Neural progenitor cell (in vitro differentiated cells): Measurements from ENCODE around the gene PHF3. TPM values are rescaled to one million over a fixed set of nuclear protein-coding genes. Genes with fewer than 3 reads are reported as not detected.

Experiments used
- DNase-seq: peaks from one replicate; pipeline ENCODE4 v3.0.0-alpha.2; 2016; ENCODE audit warnings: low spot score
- H2AFZ ChIP-seq: fragments of 200-600 bp; sonication (generic); replicated peaks from 2 replicates; pipeline ENCODE4 v1.6.1; 2016; ENCODE audit warnings: antibody characterized with exemption
- H3F3A ChIP-seq: fragments of 200-600 bp; sonication (generic); 2 replicates; pipeline ENCODE4 v1.6.1; 2016; ENCODE audit warnings: antibody characterized with exemption, low read depth
- H3K27ac ChIP-seq: fragments of 200-600 bp; sonication (generic); 2 replicates; pipeline ENCODE4 v1.5.1; 2016; ENCODE audit warnings: mild to moderate bottlenecking
- H3K27me3 ChIP-seq: fragments of 200-600 bp; sonication (generic); 2 replicates; pipeline ENCODE4 v1.6.1; 2016; ENCODE audit warnings: mild to moderate bottlenecking, moderate library complexity
- H3K36me3 ChIP-seq: fragments of 200-600 bp; sonication (generic); 2 replicates; pipeline ENCODE4 v1.5.1; 2016
- H3K4me1 ChIP-seq: fragments of 200-600 bp; sonication (generic); 2 replicates; pipeline ENCODE4 v1.6.1; 2016; ENCODE audit warnings: mixed run types
- H3K4me2 ChIP-seq: fragments of 200-600 bp; sonication (generic); 2 replicates; pipeline ENCODE4 v1.6.1; 2016
- H3K4me3 ChIP-seq: fragments of 200-600 bp; sonication (generic); 2 replicates; pipeline ENCODE4 v1.5.1; 2016
- H3K79me2 ChIP-seq: fragments of 200-600 bp; sonication (generic); 2 replicates; pipeline ENCODE4 v1.6.1; 2016; ENCODE audit warnings: low read depth
- H3K9ac ChIP-seq: fragments of 200-600 bp; sonication (generic); 2 replicates; pipeline ENCODE4 v1.6.1; 2016
- H3K9me3 ChIP-seq: fragments of 200-600 bp; sonication (generic); 2 replicates; pipeline ENCODE4 v1.5.1; 2016; ENCODE audit warnings: low read depth
- H4K20me1 ChIP-seq: fragments of 200-600 bp; sonication (generic); 2 replicates; pipeline ENCODE4 v1.6.1; 2016; ENCODE audit warnings: low read depth
- H3K27ac Mint-ChIP-seq: 3 replicates; pipeline ENCODE4 v1.8.0; 2021; ENCODE audit warnings: mixed read lengths
- H3K27me3 Mint-ChIP-seq: 2 replicates; pipeline ENCODE4 v1.8.0; 2022; ENCODE audit warnings: low read depth, mild to moderate bottlenecking, inconsistent platforms, moderate library complexity, mixed read lengths; ENCODE audit not compliant: insufficient read depth
- H3K36me3 Mint-ChIP-seq: 3 replicates; pipeline ENCODE4 v1.8.0; 2021; ENCODE audit warnings: mixed read lengths
- H3K4me1 Mint-ChIP-seq: 3 replicates; pipeline ENCODE4 v1.8.0; 2021; ENCODE audit warnings: mixed read lengths
- H3K4me3 Mint-ChIP-seq: 3 replicates; pipeline ENCODE4 v1.8.0; 2021; ENCODE audit warnings: mild to moderate bottlenecking, moderate library complexity, mixed read lengths
- H3K9me3 Mint-ChIP-seq: 3 replicates; pipeline ENCODE4 v1.8.0; 2020; ENCODE audit warnings: mixed read lengths
- EZH2 ChIP-seq: fragments of 200-600 bp; sonication (generic); IDR thresholded peaks from 2 replicates; pipeline ENCODE4 v1.6.1; 2017; ENCODE audit warnings: antibody characterized with exemption, mild to moderate bottlenecking, moderate library complexity
- EZH2phosphoT487 ChIP-seq: fragments of 200-600 bp; sonication (generic); IDR thresholded peaks from 2 replicates; pipeline ENCODE4 v1.6.1; 2017; ENCODE audit warnings: antibody characterized with exemption
- total RNA-seq: library from RNA; depleted of rRNA; stranded (reverse); fragments of >200 nt; gene quantifications from 2 replicates; pipeline ENCODE4 v1.2.3, GENCODE V29; 2015; ENCODE audit warnings: low replicate concordance
- TF ChIP-seq, protein P1 (sequence below): fragments of 200-600 bp; sonication (generic); IDR thresholded peaks from 2 replicates; pipeline ENCODE4 v1.5.1; 2017; ENCODE audit warnings: antibody characterized with exemption, mild to moderate bottlenecking

Gene PHF3
- total RNA-seq, 1 donor from 2014 or later, result 100 TPM

- Histone ChIP-seq H4K20me1 (peaks cover 81% of the 10 kb centered on the region), H2AFZ (no peak overlapping the region), H3K4me2 (no peak overlapping the region), H3K27ac (no peak overlapping the region), H3K9me3 (no peaks in the 10 kb centered on the region), H3K36me3 (no peaks in the 10 kb centered on the region), H3K27me3 (no peaks in the 10 kb centered on the region), H3K79me2 (peaks cover 100% of the 10 kb centered on the region), H3F3A (no peaks in the 10 kb centered on the region), H3K4me1 (peaks cover 19% of the 10 kb centered on the region), H3K4me3 (no peak overlapping the region), H3K9ac (no peak overlapping the region)
- DNase-seq, result no peak
- Mint-ChIP-seq H3K4me3 (no peak overlapping the region), H3K9me3 (peaks cover 7% of the 10 kb centered on the region), H3K27me3 (no peaks in the 10 kb centered on the region), H3K4me1 (peaks cover 3% of the 10 kb centered on the region), H3K27ac (no peak overlapping the region), H3K36me3 (peaks cover 30% of the 10 kb centered on the region)
- no peak for TF ChIP-seq EZH2
Observed at GRCh38 chr6:63661769-63662168, 26.2 kb downstream of the PHF3 start.

- no peak overlapping the region for H3K27ac ChIP-seq
- no peak for TF ChIP-seq EZH2
- TF ChIP-seq, protein P1, sequence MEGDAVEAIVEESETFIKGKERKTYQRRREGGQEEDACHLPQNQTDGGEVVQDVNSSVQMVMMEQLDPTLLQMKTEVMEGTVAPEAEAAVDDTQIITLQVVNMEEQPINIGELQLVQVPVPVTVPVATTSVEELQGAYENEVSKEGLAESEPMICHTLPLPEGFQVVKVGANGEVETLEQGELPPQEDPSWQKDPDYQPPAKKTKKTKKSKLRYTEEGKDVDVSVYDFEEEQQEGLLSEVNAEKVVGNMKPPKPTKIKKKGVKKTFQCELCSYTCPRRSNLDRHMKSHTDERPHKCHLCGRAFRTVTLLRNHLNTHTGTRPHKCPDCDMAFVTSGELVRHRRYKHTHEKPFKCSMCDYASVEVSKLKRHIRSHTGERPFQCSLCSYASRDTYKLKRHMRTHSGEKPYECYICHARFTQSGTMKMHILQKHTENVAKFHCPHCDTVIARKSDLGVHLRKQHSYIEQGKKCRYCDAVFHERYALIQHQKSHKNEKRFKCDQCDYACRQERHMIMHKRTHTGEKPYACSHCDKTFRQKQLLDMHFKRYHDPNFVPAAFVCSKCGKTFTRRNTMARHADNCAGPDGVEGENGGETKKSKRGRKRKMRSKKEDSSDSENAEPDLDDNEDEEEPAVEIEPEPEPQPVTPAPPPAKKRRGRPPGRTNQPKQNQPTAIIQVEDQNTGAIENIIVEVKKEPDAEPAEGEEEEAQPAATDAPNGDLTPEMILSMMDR, result no peak
- no peak for TF ChIP-seq EZH2phosphoT487
- Mint-ChIP-seq H3K27ac (no peak overlapping the region), H3K9me3 (peaks cover 7% of the 10 kb centered on the region), H3K27me3 (no peaks in the 10 kb centered on the region), H3K4me1 (peaks cover 3% of the 10 kb centered on the region), H3K36me3 (peaks cover 34% of the 10 kb centered on the region), H3K4me3 (no peak overlapping the region)
- H3K36me3 ChIP-seq, result no peaks in the 10 kb centered on the region
- H3K4me1 ChIP-seq, result peaks cover 19% of the 10 kb centered on the region
- no peak overlapping the region for H3K4me3 ChIP-seq
- peaks cover 81% of the 10 kb centered on the region for H4K20me1 ChIP-seq
- H2AFZ ChIP-seq, result no peak overlapping the region
- no peaks in the 10 kb centered on the region for H3F3A ChIP-seq
- no peaks in the 10 kb centered on the region for H3K9me3 ChIP-seq
- H3K79me2 ChIP-seq, result peaks cover 99% of the 10 kb centered on the region
- H3K27me3 ChIP-seq, result no peaks in the 10 kb centered on the region
- DNase-seq, result no peak
- no peak overlapping the region for H3K4me2 ChIP-seq
- no peak overlapping the region for H3K9ac ChIP-seq
Observed at GRCh38 chr6:63663147-63663955, 27.7 kb downstream of the PHF3 start.

GRCh38 chr6:63663956-63664281 is 28.3 kb downstream of the PHF3 start:
- no peak overlapping the region for H3K9ac ChIP-seq
- H3K9me3 ChIP-seq, result no peaks in the 10 kb centered on the region
- H3F3A ChIP-seq, result no peaks in the 10 kb centered on the region
- H3K4me2 ChIP-seq, result no peak overlapping the region
- no peak overlapping the region for H3K27ac ChIP-seq
- DNase-seq, result no peak
- no peaks in the 10 kb centered on the region for H3K36me3 ChIP-seq
- peaks cover 19% of the 10 kb centered on the region for H3K4me1 ChIP-seq
- peaks cover 99% of the 10 kb centered on the region for H3K79me2 ChIP-seq
- no peaks in the 10 kb centered on the region for H3K27me3 ChIP-seq
- Mint-ChIP-seq H3K9me3 (peaks cover 4% of the 10 kb centered on the region), H3K4me1 (peaks cover 3% of the 10 kb centered on the region), H3K27ac (no peak overlapping the region), H3K4me3 (no peak overlapping the region), H3K27me3 (no peaks in the 10 kb centered on the region), H3K36me3 (peaks cover 30% of the 10 kb centered on the region)
- no peak overlapping the region for H3K4me3 ChIP-seq
- H4K20me1 ChIP-seq, result peaks cover 81% of the 10 kb centered on the region
- H2AFZ ChIP-seq, result no peak overlapping the region
- TF ChIP-seq, protein P1, result no peak
- TF ChIP-seq EZH2, result no peak
- TF ChIP-seq EZH2phosphoT487, result no peak

- Mint-ChIP-seq H3K27me3 (no peaks in the 10 kb centered on the region), H3K36me3 (peaks cover 37% of the 10 kb centered on the region), H3K27ac (no peak overlapping the region), H3K4me3 (no peak overlapping the region), H3K9me3 (peaks cover 17% of the 10 kb centered on the region), H3K4me1 (no peaks in the 10 kb centered on the region)
- no peak overlapping the region for H3K9ac ChIP-seq
- H3K4me1 ChIP-seq, result peaks cover 4% of the 10 kb centered on the region
- H3K27me3 ChIP-seq, result no peaks in the 10 kb centered on the region
- H3K4me2 ChIP-seq, result no peak overlapping the region
- no peaks in the 10 kb centered on the region for H3F3A ChIP-seq
- H3K4me3 ChIP-seq, result no peak overlapping the region
- no peak for DNase-seq
- H3K36me3 ChIP-seq, result no peaks in the 10 kb centered on the region
- H2AFZ ChIP-seq, result no peak overlapping the region
- H3K27ac ChIP-seq, result no peak overlapping the region
- peaks cover 99% of the 10 kb centered on the region for H3K79me2 ChIP-seq
- H4K20me1 ChIP-seq, result peaks cover 66% of the 10 kb centered on the region
- TF ChIP-seq EZH2phosphoT487 (no peak), EZH2 (no peak)
- TF ChIP-seq, protein P1, result no peak
- no peaks in the 10 kb centered on the region for H3K9me3 ChIP-seq
Observed at GRCh38 chr6:63671098-63671754, 35.6 kb downstream of the PHF3 start.
